Ureter (tissue), 1 donor: ENCODE results near the gene CDKAL1. TPM values are rescaled to one million over a fixed set of nuclear protein-coding genes. Genes with fewer than 3 reads are reported as not detected.
"Not testable (repeated sequence)": the region's sequence is repeated elsewhere in the genome, so short reads cannot be mapped to it uniquely, and the experiment has no call there.

Experiments used
- DNase-seq: peaks from one replicate; pipeline ENCODE4 v3.0.0-alpha.2; 2020; ENCODE audit warnings: low spot score
- total RNA-seq: library from RNA; stranded (reverse); gene quantifications from one replicate; pipeline ENCODE4 v1.2.4, GENCODE V29; 2023
- donor health status: DM: yes; HTN: yes; CAD: no.

The CDKAL1 gene
- total RNA-seq, 1 donor from 2014 or later: 23.4 TPM

DNA sequence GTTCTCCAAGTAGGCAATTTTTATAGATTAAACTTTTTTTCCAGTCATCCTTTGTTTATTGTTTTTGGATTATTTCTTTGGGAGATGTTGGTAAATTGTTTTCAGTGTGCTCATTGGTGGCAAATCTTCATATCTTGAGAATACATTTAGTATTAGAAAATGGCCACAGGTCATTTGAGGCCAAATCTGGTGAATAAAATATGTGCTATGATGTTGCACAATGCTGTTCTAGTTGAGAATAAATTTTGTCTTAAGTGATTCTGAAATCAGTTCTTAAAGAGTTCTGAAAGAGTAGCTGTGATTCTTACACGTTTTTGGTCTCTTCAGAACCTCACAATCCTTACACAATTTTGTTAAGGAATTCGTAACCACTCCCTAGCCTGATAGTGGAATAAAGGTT is 20.1 kb downstream of the CDKAL1 start:
- no peak for DNase-seq

DNA sequence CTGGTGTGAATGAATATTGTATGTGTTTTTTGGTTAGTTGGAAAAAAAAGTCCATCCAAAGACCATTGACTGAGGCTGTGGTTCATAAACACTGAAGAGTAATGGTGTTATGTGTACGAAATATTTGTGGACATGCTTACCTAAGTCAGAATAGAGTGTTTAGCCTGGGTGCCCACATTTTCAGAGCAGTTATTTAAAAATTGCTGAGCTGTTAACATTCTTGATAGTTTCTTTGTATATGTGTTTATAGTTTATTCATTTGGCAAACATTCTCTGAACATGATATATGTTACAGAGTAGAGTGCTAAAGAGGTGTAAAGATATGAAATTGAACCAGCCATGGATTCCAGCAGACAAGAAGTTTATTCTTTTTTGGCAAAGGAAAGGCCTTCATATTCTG is 20.6 kb downstream of the CDKAL1 start:
- no peak for DNase-seq

DNA sequence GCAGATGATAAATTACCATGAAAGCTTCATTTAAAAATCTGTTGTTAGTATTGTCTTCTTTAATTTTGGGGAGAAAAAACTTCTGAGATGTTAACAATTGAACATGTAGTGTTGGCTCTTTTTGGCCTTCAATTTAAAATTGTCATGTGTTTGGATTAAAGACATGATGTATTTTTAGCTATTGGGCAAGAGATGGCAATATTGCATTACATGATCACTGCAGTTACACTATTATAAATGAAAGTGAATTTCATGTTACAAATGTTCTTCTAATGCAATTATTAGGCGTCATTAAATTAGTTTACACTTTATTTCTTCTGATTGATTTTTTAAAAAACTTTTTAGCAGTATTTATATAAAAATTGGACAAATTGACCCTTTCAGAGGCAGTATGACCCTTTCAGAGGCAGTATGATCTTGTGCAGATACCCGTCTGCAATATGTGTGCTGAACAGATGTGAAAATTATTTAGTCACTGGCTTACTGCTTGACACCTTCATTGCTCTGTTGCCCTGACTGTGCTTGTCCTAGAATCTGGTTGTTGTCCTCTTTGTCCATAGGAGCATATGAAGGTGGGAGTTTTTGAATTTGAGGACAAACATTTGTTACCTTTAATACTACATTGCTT is 25.8 kb downstream of the CDKAL1 start:
- DNase-seq: no peak

DNA sequence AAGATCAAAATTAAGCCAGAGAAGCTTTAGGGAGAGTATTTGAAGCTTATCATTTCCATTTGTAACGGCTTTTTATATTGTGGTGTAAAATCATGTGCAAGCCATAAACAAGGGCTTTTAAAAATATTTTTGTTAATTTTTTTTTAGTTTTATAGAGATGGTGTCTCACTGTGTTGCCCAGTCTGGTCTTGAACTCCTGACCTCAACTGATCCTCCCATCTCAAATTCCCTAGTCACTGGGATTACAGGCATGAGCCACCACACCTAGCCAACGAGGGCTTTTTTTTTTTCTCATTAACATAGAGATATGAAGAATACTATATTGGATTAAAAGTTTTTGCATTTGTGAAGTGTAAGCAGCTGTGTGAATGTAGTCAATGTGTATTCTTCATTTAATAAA is 29.1 kb downstream of the CDKAL1 start:
- DNase-seq: no peak

DNA sequence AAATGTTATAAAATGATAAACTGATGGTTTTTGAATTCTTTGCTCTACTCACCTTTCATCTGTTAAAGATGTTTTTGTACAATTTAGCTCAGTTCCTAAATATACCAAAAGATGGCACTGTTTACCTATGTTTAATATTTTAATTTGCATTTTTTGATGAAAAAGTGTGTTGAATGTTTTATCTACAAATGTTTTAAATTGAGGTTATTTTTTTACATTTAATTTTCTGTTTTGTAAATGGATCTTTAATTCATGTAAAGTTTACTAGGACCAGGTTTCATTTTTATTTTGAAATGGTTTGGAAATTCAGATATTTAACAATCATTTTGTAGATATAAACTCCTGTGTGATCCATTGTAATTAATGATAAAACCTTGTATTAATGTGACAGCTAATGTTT is 30.0 kb downstream of the CDKAL1 start:
- no peak for DNase-seq

DNA sequence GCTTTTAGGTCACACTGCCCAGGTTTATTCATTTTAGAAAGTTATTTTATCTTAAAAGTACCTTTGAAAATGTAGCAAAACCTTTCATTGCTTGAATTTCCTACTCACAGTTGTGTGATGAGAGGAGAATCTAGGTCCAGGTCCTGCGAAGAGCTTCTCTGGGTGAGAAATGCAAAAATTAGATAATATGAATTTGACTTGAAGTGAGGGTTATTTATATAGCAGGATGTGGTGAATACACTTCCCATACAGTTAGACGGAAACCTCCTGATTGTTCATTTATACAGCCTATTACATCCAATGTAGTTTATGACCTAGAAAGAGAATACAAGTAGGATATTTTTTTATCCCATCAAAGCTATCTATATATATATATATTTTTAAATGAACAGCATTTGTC is 30.5 kb downstream of the CDKAL1 start:
- DNase-seq: no peak

DNA sequence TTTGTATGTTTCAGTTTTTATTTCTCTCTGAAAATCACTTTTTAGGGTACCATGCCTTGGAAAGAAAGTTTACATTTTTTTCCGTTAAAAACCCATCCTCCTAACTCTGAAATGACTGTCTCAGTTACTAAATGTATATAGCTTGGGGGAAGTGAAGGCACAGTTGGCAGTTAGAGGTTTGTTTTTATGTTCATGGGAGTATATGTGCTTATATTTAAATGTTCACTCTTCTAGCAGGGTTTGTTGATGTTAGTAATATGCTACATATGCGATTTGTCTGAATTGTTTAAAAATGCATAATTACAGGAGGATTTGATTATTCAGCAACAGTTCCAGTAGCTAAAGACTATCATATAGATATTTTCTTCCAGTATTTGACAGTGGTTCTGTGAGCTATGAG is 31.1 kb downstream of the CDKAL1 start:
- DNase-seq: no peak

DNA sequence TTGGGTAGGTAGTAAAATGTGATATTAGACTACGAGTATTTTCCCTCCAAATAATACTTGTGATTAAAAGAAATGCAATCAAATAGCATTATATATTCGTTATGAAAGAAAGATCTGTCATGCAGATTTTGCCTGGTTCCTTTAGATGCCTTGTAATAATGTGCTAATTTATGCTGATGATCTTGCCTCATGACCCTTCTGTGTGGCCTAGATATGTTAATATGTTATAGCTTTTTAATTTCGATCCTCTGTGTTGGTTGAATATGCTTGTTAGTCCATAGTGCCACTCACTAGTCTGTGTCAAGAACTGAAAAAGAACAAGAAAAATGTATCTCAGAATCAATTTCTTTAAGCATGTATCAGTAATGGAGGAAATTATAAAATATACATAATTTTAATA is 31.9 kb downstream of the CDKAL1 start:
- DNase-seq: no peak

DNA sequence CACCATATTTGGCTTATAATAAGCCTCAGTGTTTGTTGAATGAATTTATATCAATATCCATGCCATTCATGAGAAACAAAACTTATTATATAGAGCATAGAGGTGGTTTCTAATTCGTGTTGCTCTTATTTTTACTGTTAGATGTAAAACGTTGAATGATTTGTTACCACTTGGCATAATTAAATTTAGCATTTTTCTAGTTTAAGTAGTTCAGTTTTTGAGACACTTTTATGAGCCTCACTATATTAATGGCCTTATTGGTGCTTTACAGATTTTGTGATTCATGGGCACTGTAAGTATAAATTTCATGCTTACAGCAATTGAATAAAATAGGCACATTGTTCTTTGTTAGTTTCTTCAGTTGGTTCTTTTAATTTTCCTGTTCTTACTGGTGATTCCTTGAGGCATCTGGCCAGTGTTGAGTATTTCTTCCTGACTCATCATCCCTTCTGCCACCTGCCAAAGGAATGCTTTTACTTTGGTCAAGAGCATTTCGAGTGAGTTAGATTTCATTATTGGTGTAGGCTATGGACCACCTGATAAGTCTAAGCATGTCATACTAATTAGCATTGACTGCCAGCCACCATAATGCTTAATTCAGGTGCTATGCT is 34.8 kb downstream of the CDKAL1 start:
- no peak for DNase-seq

DNA sequence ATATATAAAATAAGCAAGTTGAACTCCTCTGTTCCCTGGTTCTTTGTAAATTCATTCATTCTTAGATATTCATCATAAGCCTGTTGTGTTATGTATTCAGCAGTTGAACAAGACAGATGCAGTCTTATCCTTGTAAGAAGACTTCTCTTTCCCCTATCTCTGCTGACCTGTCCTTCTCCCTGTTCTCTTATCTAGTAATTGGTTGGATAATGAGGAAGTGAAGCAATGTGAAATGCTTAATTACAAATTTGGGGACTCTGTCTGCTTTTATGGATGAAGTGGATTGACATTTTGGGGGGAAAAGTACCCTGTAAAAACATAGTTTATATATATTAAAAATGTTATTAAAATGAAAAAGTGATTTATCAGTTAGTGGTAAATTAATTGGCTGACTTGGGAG is 37.0 kb downstream of the CDKAL1 start:
- DNase-seq: no peak

DNA sequence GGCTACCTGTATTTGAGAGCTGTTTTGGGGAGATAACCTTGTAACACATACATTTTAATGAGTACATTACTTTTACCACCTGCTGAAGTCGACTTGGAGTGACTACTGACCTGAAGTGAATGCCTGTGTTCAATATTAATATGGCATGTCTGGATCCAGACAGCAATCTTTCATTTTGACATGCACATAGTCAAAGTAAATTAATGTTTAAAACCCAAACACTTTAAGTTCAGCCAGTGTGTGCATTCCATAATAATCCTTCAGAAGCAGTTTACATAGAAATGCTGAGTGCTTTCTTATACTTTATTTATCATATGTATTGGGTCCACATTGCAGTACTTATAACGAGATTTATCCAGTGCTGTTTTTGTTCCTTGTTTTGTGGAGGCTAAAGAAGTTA is 38.0 kb downstream of the CDKAL1 start:
- DNase-seq: no peak

DNA sequence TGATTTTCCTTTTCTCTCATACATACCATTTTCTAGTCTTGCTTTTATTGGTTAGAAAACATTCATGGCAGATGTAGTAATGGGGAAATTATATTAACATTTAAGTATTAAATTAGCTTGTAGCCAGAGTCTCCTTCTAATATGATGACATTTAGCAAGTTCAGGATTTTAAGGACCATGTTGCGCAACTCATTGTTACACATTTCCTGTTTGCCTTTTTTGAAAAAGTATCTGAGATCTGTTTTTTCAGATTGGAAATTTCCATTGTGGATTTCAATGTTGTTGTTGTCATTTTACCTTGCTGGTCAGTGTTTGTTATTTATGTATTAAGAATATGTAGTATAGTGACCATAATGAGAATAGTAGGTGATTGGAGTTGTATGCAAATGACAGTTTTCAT is 38.7 kb downstream of the CDKAL1 start:
- no peak for DNase-seq

DNA sequence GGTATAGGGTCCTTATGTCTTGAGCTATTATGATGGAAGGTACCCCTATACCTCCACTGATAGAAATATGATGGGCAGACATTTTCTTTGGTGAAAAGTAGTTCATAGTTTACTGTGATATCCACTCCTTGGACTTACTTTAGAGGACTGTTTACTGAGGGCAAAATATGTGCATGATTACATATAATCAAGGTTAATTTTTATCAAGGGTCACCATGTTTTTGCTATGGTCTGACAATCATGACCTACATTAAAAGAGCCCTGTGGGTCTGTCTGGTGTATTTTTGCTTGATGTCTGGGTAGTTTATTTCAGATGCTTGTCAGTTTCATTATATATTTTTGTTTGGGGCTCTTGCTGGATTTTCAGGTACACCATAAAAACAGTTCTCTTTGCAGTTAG is 40.1 kb downstream of the CDKAL1 start:
- no peak for DNase-seq

DNA sequence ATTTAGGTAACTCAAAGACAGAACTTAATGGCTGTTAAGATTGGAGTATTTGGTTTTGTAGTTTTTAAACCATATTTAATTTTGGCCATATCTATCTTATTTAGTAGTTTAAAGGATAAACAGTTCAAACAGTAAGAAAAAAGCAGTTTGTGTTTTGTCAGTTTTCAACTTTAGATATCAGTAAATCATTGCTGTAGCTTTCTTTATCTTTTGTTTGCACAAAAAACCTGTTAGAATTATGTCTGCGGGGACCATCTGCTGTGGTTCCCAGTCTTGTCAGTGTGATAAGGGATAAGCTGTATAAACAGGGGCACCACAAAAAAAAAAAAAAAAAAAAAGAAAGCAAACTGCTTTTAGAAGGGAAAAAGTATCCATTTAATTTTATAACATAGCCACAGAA is 40.9 kb downstream of the CDKAL1 start:
- DNase-seq: no peak

DNA sequence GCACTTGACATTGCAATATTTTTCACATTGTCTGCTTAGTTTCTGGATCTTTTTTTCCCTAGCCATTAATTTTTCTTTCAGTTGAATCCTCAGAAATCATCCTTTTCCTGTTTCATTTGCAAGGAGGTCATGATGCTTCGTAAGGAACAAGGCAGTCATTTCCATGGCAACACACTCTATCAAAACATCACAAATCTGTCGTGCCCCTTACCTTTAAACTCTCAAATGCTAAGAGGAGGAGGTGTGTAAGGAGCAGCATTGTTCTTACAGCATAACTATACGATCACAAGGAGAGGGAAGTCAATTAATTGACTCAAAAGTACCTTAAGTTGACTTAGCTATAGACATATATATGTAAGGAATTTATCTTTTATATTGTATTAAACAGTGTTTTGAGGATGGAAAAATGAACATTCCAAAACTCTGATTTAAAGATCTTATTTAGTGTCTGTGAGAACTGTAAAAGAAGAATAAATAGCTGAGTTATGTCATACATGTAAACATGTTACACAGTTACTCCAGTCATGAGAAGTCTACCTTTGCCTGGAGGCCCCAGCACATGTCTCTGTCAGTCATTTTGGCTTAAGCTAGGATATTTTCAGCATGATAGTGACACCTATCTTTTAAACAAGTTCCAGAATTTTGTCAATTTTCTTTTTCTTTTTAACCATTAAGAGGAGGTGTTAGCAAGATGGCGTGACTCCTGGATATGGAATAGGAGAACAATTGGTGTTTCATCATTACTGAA is 41.6 kb downstream of the CDKAL1 start:
- no peak for DNase-seq

DNA sequence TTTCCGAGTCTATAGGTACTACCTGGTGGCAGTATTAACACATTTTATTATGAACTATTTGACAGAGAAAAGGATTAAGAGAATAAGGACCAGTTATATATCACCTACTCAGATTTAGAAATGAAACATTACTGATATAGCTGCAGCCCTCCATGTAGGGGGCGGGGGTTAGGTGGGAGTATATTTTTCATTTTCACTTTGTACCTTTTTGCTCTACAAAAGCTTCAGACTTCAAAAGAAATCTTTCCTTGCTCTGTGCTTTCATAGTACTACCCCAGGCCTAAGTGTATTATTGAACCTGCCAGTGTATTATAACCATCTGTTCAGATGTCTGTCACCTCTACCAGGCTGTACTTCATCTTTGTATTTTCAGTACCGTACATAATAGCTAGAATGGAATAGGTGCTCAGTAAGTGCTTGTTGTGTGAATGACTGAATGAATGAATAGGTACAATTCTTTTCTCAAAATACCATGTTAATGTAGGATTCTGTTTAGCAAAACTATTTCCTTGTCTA is 43.0 kb downstream of the CDKAL1 start:
- DNase-seq: no peak

DNA sequence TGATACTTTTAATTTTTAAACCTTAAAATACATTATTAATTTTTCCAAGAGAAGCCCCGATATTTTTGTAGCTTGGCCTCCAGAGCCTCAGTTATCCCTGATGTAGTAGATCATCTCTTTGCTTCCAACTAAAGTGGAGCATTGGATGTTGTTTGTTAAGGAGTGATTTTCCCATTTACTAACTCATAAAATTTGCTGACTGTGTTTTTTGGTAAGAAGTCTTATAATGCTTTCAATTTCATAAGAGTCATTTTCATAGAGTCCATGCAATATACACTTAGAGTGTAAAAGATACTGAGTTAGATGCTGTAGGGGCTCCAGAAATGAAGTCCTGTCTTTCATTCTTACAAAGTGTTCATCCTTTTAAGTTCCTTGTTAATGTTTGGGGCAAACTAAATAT is 46.8 kb downstream of the CDKAL1 start:
- DNase-seq: no peak

DNA sequence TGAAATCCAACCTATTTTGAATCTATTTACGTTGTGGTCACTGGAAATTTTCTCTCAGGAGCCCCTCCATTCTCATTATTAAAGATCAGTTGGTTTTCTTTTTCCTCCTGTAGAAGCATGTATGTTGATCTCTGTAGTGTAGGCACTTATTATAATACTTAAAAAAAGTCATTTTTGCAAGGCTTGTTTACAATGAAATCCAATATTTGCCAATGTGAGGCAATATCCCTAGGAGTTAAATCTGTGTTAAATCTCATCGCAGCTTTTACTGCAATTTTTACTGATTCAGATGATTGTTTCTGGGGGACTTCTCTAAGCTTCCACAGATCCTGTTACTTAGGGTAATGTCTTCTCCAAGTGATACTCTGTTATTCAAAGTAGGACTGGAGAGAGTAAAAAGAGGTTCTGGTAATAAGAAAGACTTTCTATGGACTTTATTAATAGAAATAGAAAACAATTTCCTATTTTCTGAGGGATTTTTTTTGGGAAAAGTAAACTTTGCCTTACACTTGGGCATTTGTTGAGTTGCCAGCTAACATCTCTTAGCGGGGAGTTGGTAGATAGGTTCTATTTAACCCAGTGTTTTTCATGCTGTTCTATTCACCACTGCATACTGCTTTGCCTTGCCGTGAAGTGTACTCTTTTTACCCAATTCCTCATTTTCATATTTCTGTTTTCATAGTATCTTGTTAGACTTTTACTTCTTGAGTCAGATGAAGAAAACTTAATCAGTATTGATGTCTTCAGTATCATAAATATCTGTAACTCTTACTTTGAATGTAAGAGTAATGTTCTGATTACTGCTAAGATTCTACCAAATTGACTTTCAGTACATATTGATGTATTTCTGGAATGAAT is 48.6 kb downstream of the CDKAL1 start:
- no peak for DNase-seq

DNA sequence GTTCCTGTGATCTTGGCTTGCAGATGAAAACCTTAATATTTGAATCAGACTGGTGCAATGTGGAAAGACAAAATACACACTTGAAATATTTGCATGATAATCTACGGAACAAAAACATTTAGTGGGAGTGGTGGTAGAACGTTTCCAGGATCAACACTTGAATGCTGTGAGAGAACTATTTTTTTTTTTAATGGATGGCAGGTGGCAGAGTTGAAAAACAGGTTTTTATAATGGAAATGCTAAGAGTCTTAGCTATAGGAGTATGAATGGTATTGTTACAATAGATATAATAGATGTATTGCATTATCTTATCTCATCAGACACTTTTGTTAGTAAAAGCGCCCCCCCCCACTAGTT is 49.2 kb downstream of the CDKAL1 start:
- DNase-seq: no peak

DNA sequence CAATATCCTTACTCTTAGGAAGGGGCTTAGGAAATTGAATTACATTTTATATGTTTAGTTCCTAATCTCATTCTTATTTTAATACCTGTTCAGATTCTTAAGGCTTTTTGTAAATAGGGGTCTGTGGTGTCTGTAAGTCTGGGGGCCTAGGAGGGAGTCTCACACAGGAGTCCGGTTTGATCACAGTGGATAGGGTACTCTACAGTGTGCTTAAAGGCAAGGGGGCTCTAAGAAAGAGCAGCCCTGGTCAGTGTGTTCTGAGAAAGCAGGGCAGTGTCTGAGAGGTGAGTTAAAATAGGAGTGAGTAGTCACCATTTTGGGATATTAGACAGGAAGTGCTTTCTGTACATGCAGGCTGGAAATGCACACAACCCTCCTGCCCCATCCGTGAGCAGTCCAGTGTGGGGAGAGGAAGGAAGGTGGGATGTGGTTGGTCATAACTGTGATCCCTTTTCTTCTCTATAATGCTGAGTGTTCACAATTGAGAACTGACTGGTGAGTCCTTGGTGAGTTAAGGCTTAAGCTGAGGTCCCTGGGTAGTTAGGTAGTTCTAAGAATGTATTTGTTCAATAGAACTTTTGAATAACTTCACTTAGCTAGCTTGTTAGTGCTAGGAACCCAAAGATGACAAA is 50.0 kb downstream of the CDKAL1 start:
- DNase-seq: no peak

DNA sequence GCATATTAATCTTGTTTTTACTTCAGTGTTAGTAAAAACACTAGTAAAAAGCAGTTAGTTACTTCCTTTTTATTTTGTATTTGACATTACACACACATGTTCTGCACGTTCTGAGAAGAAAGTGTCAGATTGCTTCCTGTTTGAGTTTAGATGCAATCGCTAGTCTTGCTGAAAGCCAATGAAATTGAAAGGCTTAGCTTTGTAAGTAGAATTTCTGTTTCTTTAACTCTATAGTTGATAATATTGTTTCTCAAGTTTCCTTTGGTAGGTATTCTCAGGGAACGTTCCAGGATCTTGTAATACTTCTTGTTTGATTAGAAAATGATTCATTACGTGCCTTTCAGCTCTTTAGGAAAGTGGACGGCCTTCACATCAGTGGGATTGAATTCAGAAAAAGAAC is 55.0 kb downstream of the CDKAL1 start:
- DNase-seq: no peak

DNA sequence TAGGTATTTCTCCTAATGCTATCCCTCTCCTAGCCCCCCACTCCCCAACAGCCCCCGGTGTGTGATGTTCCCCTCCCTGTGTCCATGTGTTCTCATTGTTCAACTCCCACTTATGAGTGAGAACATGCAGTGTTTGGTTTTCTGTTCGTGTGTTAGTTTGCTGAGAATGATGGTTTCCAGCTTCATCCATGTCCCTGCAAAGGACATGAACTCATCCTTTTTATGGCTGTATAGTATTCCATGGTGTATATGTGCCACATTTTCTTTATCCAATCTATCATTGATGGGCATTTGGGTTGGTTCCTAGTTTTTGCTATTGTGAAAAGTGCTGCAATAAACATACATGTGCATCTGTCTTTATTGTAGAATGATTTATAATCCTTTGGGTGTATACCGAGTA is 56.2 kb downstream of the CDKAL1 start:
- DNase-seq: not testable (repeated sequence)
